ENCODE results near the gene DRGX.

- TF ChIP-seq SMC3 (conservative IDR thresholded peaks at IDR 0.05; ENCODE audit: poor library complexity) (no peak), POLR2AphosphoS5 (IDR thresholded peaks at IDR 0.05) (no peak), RAD21 (conservative IDR thresholded peaks at IDR 0.05) (no peak)
Measured at GRCh38 chr10:49387071-49387470, 8.8 kb downstream of the DRGX start.
